ENCODE data around the gene GRHPR. TPM values are rescaled to one million over a fixed set of nuclear protein-coding genes. Genes with fewer than 3 reads are reported as not detected.

Gene GRHPR
- total RNA-seq, 4 donors from 2014 or later, result 81.7 to 135 (median 112) TPM

DNA sequence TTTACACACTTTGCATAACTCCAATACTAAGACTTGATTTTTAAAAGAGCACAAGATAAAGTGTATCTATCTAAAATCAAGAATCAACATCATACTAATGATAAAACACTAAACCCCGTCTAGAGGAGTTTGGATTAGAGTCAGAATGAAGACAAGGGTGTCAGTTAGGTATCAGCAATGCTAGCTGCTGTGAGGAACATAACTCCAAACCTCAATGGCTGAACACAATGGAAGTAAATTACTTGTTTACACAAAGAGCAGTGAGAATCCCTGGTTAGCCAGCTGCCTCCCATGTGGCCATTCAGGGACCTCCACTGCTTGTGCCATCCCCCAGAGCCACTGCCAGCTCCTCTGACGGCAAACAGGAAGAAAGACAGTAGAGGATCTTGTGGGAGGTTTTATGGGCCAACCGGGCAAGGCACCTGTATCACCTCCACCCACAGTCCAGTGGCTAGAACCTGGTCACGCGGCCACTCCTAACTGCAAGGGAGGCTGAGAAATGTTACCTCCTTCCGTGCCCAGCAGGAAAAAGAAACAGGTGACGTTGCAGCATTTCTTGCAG is 24.0 kb upstream of the GRHPR start:
- H3K36me3 ChIP-seq, result no peaks in the 10 kb centered on the region
- no peak overlapping the region for H3K4me3 ChIP-seq
- DNase-seq, result no peak
- H3K9me3 ChIP-seq, result no peaks in the 10 kb centered on the region
- no peak overlapping the region for H3K27ac ChIP-seq
- no peaks in the 10 kb centered on the region for H3K4me1 ChIP-seq
- no peak for TF ChIP-seq POLR2A (IDR thresholded peaks at IDR 0.05)
- TF ChIP-seq, protein P1, sequence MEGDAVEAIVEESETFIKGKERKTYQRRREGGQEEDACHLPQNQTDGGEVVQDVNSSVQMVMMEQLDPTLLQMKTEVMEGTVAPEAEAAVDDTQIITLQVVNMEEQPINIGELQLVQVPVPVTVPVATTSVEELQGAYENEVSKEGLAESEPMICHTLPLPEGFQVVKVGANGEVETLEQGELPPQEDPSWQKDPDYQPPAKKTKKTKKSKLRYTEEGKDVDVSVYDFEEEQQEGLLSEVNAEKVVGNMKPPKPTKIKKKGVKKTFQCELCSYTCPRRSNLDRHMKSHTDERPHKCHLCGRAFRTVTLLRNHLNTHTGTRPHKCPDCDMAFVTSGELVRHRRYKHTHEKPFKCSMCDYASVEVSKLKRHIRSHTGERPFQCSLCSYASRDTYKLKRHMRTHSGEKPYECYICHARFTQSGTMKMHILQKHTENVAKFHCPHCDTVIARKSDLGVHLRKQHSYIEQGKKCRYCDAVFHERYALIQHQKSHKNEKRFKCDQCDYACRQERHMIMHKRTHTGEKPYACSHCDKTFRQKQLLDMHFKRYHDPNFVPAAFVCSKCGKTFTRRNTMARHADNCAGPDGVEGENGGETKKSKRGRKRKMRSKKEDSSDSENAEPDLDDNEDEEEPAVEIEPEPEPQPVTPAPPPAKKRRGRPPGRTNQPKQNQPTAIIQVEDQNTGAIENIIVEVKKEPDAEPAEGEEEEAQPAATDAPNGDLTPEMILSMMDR (IDR thresholded peaks at IDR 0.05), result no peak
- H3K27me3 ChIP-seq, result no peaks in the 10 kb centered on the region
- intact Hi-C loops (cut with DNase I; ENCODE audit: low total_unique reads), result no loop called here

DNA sequence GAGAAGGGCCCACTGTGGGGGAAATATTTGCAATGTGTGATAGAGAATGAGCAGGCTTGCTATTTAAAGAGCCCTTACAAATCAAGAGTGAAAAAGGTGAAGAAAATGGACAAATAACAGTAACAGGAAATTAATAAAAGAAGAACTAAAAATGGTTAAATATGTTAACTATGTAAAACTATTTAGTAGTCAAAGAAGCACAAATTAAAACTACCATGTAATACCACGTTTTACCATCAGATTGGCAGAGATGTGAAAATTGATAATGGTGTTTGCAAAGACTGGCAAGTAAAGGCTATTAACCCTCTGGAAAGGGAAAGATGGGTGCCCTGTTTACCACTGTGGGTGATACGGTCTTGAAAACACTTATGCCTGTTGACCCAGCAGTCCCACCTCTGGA is 23.2 kb upstream of the GRHPR start:
- TF ChIP-seq POLR2A (IDR thresholded peaks at IDR 0.05), result no peak
- TF ChIP-seq, protein P1 (IDR thresholded peaks at IDR 0.05), result no peak
- no peak for DNase-seq
- intact Hi-C loops (cut with DNase I; ENCODE audit: low total_unique reads), result no loop called here
- no peaks in the 10 kb centered on the region for H3K27me3 ChIP-seq
- no peak overlapping the region for H3K27ac ChIP-seq
- no peaks in the 10 kb centered on the region for H3K4me1 ChIP-seq
- no peaks in the 10 kb centered on the region for H3K36me3 ChIP-seq
- no peak overlapping the region for H3K4me3 ChIP-seq
- H3K9me3 ChIP-seq, result no peaks in the 10 kb centered on the region

DNA sequence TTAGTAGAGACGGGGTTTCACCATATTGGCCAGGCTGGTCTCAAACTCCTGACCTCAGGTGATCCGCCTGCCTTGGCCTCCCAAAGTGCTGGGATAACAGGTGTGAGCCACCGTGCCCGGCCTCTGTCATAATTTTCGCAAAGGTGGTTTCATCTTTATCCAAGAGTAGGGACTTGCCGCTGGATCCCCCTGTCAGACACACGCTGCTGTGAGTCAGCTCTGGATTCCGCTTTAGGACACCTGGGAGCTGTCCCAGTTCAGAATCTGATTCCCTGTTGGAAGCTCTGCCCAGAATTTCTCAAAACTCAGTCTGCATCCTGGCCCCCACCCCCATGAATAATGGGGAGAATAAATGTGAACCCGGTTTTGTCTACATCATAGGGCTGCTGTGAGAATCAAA is 17.9 kb upstream of the GRHPR start:
- no peaks in the 10 kb centered on the region for H3K36me3 ChIP-seq
- H3K4me1 ChIP-seq, result no peaks in the 10 kb centered on the region
- no peak overlapping the region for H3K27ac ChIP-seq
- H3K9me3 ChIP-seq, result no peaks in the 10 kb centered on the region
- no peak for DNase-seq
- H3K27me3 ChIP-seq, result no peaks in the 10 kb centered on the region
- no peak overlapping the region for H3K4me3 ChIP-seq
- intact Hi-C loops (cut with DNase I; ENCODE audit: low total_unique reads), result no loop called here
- TF ChIP-seq, protein P1 (IDR thresholded peaks at IDR 0.05), result no peak

DNA sequence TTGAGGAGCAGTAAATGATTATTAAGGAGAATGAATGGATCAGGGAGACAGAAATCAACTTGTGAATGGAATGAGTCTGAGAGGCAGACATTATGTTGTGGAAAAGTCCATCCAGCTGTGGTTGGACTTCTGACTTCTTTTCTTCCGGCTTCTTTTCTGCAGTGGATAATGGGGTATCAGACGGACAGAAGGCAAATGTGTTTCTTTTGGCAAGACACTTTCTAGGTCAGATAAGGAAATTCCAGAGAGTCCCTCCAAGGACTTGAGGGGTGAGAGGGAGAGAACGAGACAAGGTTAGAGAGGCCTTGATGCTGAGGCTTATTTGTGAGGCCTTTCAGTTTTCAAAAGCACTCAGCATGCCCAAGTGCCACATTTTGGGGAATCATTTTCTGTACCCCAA is 17.1 kb upstream of the GRHPR start:
- Histone ChIP-seq H3K36me3 (no peaks in the 10 kb centered on the region), H3K9me3 (no peaks in the 10 kb centered on the region), H3K4me1 (no peaks in the 10 kb centered on the region), H3K4me3 (no peak overlapping the region), H3K27me3 (no peaks in the 10 kb centered on the region), H3K27ac (no peak overlapping the region)
- intact Hi-C loops (cut with DNase I; ENCODE audit: low total_unique reads), result no loop called here
- DNase-seq, result no peak
- TF ChIP-seq POLR2A (IDR thresholded peaks at IDR 0.05), result no peak
- TF ChIP-seq, protein P1 (IDR thresholded peaks at IDR 0.05), result no peak

DNA sequence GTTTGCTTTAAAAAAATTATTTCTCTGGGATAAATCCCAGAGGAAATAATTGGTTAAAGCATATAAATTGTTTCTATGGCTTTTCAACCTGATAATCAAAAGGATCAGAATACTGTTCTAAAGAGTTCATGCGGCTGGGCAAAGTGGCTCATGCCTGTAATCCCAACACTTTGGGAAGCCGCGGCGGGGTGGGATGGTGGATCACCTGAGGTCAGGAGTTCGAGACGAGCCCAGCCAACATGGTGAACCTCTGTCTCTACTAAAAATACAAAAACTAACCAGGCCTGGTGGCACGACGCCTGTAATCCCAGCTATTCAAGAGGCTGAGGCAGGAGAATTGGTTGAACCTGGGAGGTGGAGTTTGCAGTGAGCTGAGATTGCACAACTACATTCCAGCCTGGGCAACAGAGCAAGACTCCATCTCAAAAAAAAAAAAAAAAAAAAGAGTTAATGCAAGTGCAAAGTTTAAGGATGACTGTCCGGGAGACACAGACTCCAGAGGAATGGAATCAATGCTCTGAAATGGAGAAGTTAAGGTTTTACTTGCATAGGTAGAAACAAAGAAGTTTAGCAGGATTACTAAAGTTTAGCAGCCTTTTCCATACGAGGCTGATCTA is 16.6 kb upstream of the GRHPR start:
- no peak for DNase-seq
- Histone ChIP-seq H3K4me3 (no peak overlapping the region), H3K4me1 (no peaks in the 10 kb centered on the region), H3K27ac (no peak overlapping the region), H3K36me3 (no peaks in the 10 kb centered on the region), H3K9me3 (no peaks in the 10 kb centered on the region), H3K27me3 (no peaks in the 10 kb centered on the region)
- intact Hi-C loops (cut with DNase I; ENCODE audit: low total_unique reads), result no loop called here
- no peak for TF ChIP-seq POLR2A (IDR thresholded peaks at IDR 0.05)
